Loucy (cell line): ENCODE results near the gene MICAL2.

Experiments
- H2AFZ ChIP-seq: fragments of 200-600 bp; sonication (generic); 2 replicates; pipeline ENCODE4 v1.6.0; 2016; ENCODE audit warnings: antibody characterized with exemption, mild to moderate bottlenecking, low read length, moderate library complexity
- H3F3A ChIP-seq: fragments of 200-600 bp; 2 replicates; pipeline ENCODE4 v1.6.0; 2016; ENCODE audit warnings: antibody characterized with exemption, low read depth, mild to moderate bottlenecking
- H3K27me3 ChIP-seq: fragments of 200-600 bp; sonication (generic); 2 replicates; pipeline ENCODE4 v1.6.1; 2014; ENCODE audit warnings: low read length, mild to moderate bottlenecking; ENCODE audit not compliant: insufficient read depth, poor library complexity, severe bottlenecking
- H3K36me3 ChIP-seq: fragments of 200-600 bp; sonication (generic); 2 replicates; pipeline ENCODE4 v1.6.1; 2016; ENCODE audit warnings: low read length; ENCODE audit not compliant: insufficient read depth
- H3K4me1 ChIP-seq: fragments of 200-600 bp; sonication (generic); 2 replicates; pipeline ENCODE4 v1.5.1; 2014; ENCODE audit warnings: low read length, mild to moderate bottlenecking; ENCODE audit not compliant: insufficient read depth, poor library complexity, severe bottlenecking
- H3K4me2 ChIP-seq: fragments of 200-600 bp; sonication (generic); 2 replicates; pipeline ENCODE4 v1.6.0; 2014; ENCODE audit warnings: antibody characterized with exemption, low read length, low read depth, mild to moderate bottlenecking; ENCODE audit not compliant: poor library complexity, severe bottlenecking
- H3K4me3 ChIP-seq: fragments of 200-600 bp; sonication (generic); 2 replicates; pipeline ENCODE4 v1.5.1; 2014; ENCODE audit warnings: low read length, mild to moderate bottlenecking, mixed read lengths; ENCODE audit not compliant: poor library complexity, severe bottlenecking
- H3K79me2 ChIP-seq: fragments of 200-600 bp; sonication (generic); 2 replicates; pipeline ENCODE4 v1.6.1; 2014; ENCODE audit warnings: low read length; ENCODE audit not compliant: insufficient read depth
- H3K9ac ChIP-seq: fragments of 200-600 bp; sonication (generic); 2 replicates; pipeline ENCODE4 v1.6.0; 2014; ENCODE audit warnings: mild to moderate bottlenecking, low read depth, low read length, moderate library complexity; ENCODE audit not compliant: poor library complexity, severe bottlenecking
- H3K9me2 ChIP-seq: fragments of 200-600 bp; sonication (generic); replicated peaks from 2 replicates; pipeline ENCODE4 v1.6.1; 2016; ENCODE audit warnings: low read depth, low read length, mixed read lengths
- H3K9me3 ChIP-seq: fragments of 200-600 bp; sonication (generic); 2 replicates; pipeline ENCODE4 v1.6.1; 2014; ENCODE audit warnings: mild to moderate bottlenecking, antibody characterized with exemption, low read length, low read depth; ENCODE audit not compliant: insufficient read depth
- H4K20me1 ChIP-seq: fragments of 200-600 bp; sonication (generic); 2 replicates; pipeline ENCODE4 v1.6.0; 2014; ENCODE audit warnings: antibody characterized with exemption, low read length, mild to moderate bottlenecking; ENCODE audit not compliant: insufficient read depth, poor library complexity, severe bottlenecking
- EZH2phosphoT487 ChIP-seq: fragments of 200-600 bp; IDR thresholded peaks from 2 replicates; pipeline ENCODE4 v1.6.1; 2018; ENCODE audit warnings: antibody characterized with exemption, mild to moderate bottlenecking, moderate library complexity, borderline replicate concordance
- TF ChIP-seq, protein P1 (sequence below): fragments of 200-600 bp; sonication (generic); conservative IDR thresholded peaks from 2 replicates; pipeline ENCODE4 v1.5.1; 2014; ENCODE audit warnings: mild to moderate bottlenecking, antibody characterized with exemption, low read length

The MICAL2 gene

DNA sequence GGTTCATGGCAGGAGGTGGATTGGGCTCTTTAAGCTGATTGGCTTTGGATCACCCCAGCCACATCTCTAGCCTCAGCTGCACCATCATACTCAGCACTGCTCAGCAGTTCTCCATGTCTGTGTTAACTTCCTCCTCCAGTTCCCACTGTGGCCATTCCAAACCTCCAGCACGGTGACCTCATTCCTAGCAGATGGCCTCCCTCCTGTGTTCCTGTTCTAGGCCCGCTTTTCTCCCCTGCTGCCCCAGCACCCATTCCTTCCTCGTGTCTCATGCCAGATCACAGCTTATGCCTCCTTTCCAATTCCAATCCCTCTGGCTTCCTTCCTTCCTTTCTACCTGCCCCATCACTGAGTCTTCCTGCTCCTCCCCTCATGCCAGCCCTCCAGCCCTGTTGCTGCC lies 96.1 kb downstream of the MICAL2 start:
- no peak overlapping the region for H3K9ac ChIP-seq
- H3K9me3 ChIP-seq: no peaks in the 10 kb centered on the region
- H3K4me3 ChIP-seq: no peak overlapping the region
- peaks cover 8% of the 10 kb centered on the region for H3K4me1 ChIP-seq
- TF ChIP-seq EZH2phosphoT487: no peak
- TF ChIP-seq, protein P1, sequence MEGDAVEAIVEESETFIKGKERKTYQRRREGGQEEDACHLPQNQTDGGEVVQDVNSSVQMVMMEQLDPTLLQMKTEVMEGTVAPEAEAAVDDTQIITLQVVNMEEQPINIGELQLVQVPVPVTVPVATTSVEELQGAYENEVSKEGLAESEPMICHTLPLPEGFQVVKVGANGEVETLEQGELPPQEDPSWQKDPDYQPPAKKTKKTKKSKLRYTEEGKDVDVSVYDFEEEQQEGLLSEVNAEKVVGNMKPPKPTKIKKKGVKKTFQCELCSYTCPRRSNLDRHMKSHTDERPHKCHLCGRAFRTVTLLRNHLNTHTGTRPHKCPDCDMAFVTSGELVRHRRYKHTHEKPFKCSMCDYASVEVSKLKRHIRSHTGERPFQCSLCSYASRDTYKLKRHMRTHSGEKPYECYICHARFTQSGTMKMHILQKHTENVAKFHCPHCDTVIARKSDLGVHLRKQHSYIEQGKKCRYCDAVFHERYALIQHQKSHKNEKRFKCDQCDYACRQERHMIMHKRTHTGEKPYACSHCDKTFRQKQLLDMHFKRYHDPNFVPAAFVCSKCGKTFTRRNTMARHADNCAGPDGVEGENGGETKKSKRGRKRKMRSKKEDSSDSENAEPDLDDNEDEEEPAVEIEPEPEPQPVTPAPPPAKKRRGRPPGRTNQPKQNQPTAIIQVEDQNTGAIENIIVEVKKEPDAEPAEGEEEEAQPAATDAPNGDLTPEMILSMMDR: no peak
- H3F3A ChIP-seq: no peaks in the 10 kb centered on the region
- no peaks in the 10 kb centered on the region for H3K27me3 ChIP-seq
- no peaks in the 10 kb centered on the region for H3K79me2 ChIP-seq
- H2AFZ ChIP-seq: no peak overlapping the region
- H3K36me3 ChIP-seq: no peaks in the 10 kb centered on the region
- H4K20me1 ChIP-seq: no peaks in the 10 kb centered on the region
- no peaks in the 10 kb centered on the region for H3K9me2 ChIP-seq
- no peak overlapping the region for H3K4me2 ChIP-seq

DNA sequence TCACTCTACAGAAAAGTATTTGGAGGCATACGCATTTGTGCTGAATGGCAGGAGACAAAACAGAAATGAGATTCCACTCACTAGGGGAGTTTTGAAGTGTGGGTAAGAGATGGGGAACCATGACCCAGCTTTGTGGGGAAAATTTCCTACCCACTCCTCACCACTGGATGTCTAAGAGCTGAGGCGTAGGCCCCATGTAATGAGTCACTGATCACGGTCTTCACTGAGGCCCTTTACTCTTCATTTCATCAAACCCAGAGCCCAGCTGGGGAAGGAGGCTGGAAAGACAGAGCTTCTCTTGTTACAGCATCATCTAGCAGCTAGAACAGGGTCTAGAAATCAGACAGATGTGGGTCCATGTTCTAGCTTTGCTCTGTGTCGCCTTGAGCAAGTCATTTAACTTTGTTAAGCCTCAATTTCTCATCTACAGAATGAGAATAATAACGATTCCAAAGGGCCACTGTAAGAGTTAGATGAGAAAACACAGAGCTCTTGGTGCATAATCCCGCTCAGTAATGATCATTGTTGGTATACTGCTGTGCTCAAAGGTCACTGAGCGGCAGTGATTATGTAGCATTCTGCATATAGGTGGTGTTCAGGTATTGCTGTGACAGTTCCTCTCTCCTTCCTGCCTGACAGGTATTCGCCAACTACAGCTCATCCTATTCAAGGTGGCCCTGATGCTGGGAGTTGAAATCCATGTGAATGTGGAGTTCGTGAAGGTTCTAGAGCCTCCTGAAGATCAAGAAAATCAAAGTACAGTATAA lies 97.2 kb downstream of the MICAL2 start:
- H3K4me1 ChIP-seq: peaks cover 6% of the 10 kb centered on the region
- H3K36me3 ChIP-seq: no peaks in the 10 kb centered on the region
- H3K9me3 ChIP-seq: no peaks in the 10 kb centered on the region
- no peaks in the 10 kb centered on the region for H3K27me3 ChIP-seq
- no peak overlapping the region for H3K4me3 ChIP-seq
- H2AFZ ChIP-seq: no peak overlapping the region
- H4K20me1 ChIP-seq: no peaks in the 10 kb centered on the region
- no peak overlapping the region for H3K9ac ChIP-seq
- no peak overlapping the region for H3K4me2 ChIP-seq
- no peaks in the 10 kb centered on the region for H3K9me2 ChIP-seq
- no peaks in the 10 kb centered on the region for H3K79me2 ChIP-seq
- no peaks in the 10 kb centered on the region for H3F3A ChIP-seq
- TF ChIP-seq, protein P1: no peak
- no peak for TF ChIP-seq EZH2phosphoT487

DNA sequence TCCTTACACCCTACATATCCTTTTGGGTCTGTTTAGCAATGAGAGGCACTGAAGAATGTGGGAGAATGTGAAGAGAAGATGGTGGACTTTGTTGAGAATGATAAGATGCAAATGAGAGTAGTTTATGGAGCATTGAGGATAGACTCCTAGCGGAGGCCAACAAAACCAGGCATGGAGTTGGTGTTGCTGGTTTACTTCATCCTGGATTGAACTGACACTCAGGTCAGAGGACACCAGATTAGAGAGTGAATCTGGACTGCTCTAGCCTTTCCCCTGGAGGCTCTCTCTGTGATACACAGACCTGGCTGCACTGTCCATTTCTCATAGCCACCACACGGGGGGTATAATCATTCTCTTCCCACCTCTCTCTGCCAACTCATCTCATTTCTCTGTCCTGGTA lies 98.7 kb downstream of the MICAL2 start:
- no peaks in the 10 kb centered on the region for H3K9me3 ChIP-seq
- no peaks in the 10 kb centered on the region for H3K36me3 ChIP-seq
- TF ChIP-seq, protein P1: no peak
- TF ChIP-seq EZH2phosphoT487: no peak
- no peak overlapping the region for H3K9ac ChIP-seq
- H4K20me1 ChIP-seq: no peaks in the 10 kb centered on the region
- H3K9me2 ChIP-seq: no peaks in the 10 kb centered on the region
- H3K4me3 ChIP-seq: no peak overlapping the region
- H3K4me1 ChIP-seq: peaks cover 6% of the 10 kb centered on the region
- H3K27me3 ChIP-seq: no peaks in the 10 kb centered on the region
- H3F3A ChIP-seq: no peaks in the 10 kb centered on the region
- no peak overlapping the region for H2AFZ ChIP-seq
- no peak overlapping the region for H3K4me2 ChIP-seq
- no peaks in the 10 kb centered on the region for H3K79me2 ChIP-seq
